Measurements from ENCODE around the gene PMEPA1. TPM values are rescaled to one million over a fixed set of nuclear protein-coding genes. Genes with fewer than 3 reads are reported as not detected.

The PMEPA1 gene
- total RNA-seq, 2 experiments from 2014 or later: 4.9 to 5.0 TPM

- Mint-ChIP-seq H3K36me3 (peaks cover 15% of the 10 kb centered on the region), H3K9me3 (no peaks in the 10 kb centered on the region), H3K4me3 (no peak overlapping the region), H3K27ac (peak overlapping the region; percentile 98), H3K4me1 (peaks cover 39% of the 10 kb centered on the region), H3K27me3 (no peaks in the 10 kb centered on the region)
- ATAC-seq (ENCODE audit: low read depth): no peak
- no peak for DNase-seq
- POLR2A ChIA-PET: interaction anchor here (0.7 to 4.6 kb wide), 2 partner anchors 12 to 219 kb away, joined by 3 to 103 read pairs; no protein-coding TSS in a partner anchor
These were observed 92.6 kb downstream of the PMEPA1 start for GRCh38 chr20:57617079-57617795.

GRCh38 chr20:57616143-57616951 lies 93.5 kb downstream of the PMEPA1 start:
- no peaks in the 10 kb centered on the region for H3K27me3 Mint-ChIP-seq
- H3K9me3 Mint-ChIP-seq: no peaks in the 10 kb centered on the region
- DNase-seq: no peak
- peak overlapping the region; percentile 56 for H3K27ac Mint-ChIP-seq
- H3K4me1 Mint-ChIP-seq: peaks cover 37% of the 10 kb centered on the region
- no peak for ATAC-seq (ENCODE audit: low read depth)
- POLR2A ChIA-PET: interaction anchor here (4.6 kb wide), 1 partner anchor 12 kb away, joined by 103 read pairs; no protein-coding TSS in a partner anchor
- peaks cover 15% of the 10 kb centered on the region for H3K36me3 Mint-ChIP-seq
- H3K4me3 Mint-ChIP-seq: no peak overlapping the region

DNA sequence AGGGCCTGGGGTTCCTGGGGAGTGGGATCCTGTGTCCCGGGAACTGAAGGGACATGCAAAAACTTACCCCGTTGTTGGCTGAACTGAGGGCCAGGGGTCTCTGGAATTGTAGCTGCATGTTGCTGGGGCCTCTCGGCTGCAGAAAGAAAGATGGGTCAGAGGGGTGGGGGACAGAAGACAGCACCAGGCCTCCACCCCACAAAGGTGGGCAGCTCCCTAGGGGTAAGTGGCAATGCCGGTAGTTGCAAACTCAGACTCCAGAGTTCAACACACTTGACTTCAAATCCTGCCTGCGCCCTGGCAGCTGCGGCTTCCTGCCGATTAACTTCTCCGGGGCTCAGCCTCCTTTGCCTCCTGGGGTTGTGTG lies 94.4 kb downstream of the PMEPA1 start:
- Mint-ChIP-seq H3K27ac (no peak overlapping the region), H3K36me3 (peaks cover 17% of the 10 kb centered on the region), H3K27me3 (no peaks in the 10 kb centered on the region), H3K4me3 (no peak overlapping the region), H3K9me3 (no peaks in the 10 kb centered on the region), H3K4me1 (peaks cover 28% of the 10 kb centered on the region)
- POLR2A ChIA-PET: interaction anchor here (1.1 kb wide), 1 partner anchor 11 kb away, joined by 3 read pairs; no protein-coding TSS in a partner anchor
- ATAC-seq (ENCODE audit: low read depth): no peak
- no peak for DNase-seq

DNA sequence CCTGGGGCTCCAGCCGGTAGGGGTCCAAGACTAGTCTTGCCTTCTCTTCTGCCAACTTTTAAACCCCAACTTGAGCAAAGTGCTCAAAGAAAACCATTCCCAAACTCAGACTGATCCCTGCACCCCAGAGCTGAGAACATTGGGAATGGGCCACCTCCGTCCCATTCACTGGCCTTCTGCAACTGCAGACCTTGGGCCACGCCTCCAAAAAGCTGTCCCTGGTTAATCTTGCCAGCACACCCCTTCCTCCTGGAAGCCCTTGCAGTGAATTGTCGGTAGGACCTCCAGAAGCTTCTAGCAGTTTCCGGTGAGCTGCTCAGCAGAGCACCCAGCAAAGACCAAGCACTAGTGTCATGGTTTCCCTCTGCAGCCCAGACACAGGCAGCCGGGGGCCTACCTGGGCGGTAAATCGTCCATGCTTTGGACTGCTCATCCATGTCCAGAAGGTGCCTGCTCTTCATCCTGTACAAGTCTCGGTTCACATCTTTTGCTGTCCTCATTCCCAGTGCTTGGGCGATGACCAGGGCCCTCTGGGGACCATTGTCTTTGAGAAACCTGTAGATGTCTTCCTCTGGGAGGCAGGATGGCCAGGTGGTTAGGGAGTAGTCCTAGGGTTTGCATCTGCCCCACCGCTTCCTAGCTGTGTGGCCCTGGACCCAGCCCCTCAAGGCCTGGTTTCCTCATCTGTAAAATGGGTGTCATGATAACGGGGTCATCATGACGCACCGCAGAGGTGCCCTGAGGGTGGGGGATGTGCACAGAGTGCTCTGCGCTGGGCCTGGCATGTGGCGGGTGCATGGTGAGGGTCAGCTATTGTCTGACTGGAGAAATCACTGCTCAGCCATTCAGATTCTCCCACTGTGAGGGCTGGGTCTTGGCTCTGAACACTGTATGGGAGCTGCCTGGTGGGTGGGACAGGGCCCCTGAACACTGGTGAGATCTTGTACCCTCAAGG lies 95.0 kb downstream of the PMEPA1 start:
- Mint-ChIP-seq H3K27me3 (no peaks in the 10 kb centered on the region), H3K4me1 (peaks cover 26% of the 10 kb centered on the region), H3K27ac (no peak overlapping the region), H3K9me3 (no peaks in the 10 kb centered on the region), H3K4me3 (no peak overlapping the region), H3K36me3 (peaks cover 19% of the 10 kb centered on the region)
- no peak for ATAC-seq (ENCODE audit: low read depth)
- peak; percentile 17 for DNase-seq
- POLR2A ChIA-PET: interaction anchor here (1.1 kb wide), 1 partner anchor 10 kb away, joined by 3 read pairs; no protein-coding TSS in a partner anchor

DNA sequence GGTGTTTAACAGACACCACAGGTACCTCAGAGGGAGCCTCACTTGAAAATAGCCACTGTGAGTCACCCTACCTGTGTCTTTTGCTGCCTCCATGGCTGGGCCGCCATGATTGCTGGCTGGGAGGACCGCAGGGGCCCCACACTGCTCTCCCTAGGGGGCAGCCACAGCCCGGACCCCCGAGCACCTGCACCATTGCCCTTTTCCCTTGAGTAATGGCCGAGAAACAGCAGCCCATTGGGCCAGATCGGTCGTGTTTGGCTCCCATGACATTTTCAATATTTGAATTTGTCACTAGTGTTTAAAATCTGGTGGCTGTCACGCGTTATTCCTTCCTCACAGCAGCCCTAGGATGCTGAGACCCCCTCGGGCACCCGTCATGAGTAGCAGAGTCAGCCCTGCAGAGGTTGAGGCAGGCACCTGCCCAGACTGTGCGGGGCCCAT lies 96.3 kb downstream of the PMEPA1 start:
- POLR2A ChIA-PET: no interaction called here
- Mint-ChIP-seq H3K4me1 (peaks cover 16% of the 10 kb centered on the region), H3K4me3 (no peak overlapping the region), H3K9me3 (no peaks in the 10 kb centered on the region), H3K36me3 (peaks cover 25% of the 10 kb centered on the region), H3K27ac (no peak overlapping the region), H3K27me3 (no peaks in the 10 kb centered on the region)
- DNase-seq: no peak
- ATAC-seq (ENCODE audit: low read depth): no peak

GRCh38 chr20:57612916-57613315 lies 96.9 kb downstream of the PMEPA1 start:
- DNase-seq (no peak), ATAC-seq (ENCODE audit: low read depth) (no peak)
- Mint-ChIP-seq H3K4me3 (no peak overlapping the region), H3K27me3 (no peaks in the 10 kb centered on the region), H3K36me3 (peaks cover 24% of the 10 kb centered on the region), H3K27ac (no peak overlapping the region), H3K9me3 (no peaks in the 10 kb centered on the region), H3K4me1 (peaks cover 10% of the 10 kb centered on the region)
- POLR2A ChIA-PET: no interaction called here

DNA sequence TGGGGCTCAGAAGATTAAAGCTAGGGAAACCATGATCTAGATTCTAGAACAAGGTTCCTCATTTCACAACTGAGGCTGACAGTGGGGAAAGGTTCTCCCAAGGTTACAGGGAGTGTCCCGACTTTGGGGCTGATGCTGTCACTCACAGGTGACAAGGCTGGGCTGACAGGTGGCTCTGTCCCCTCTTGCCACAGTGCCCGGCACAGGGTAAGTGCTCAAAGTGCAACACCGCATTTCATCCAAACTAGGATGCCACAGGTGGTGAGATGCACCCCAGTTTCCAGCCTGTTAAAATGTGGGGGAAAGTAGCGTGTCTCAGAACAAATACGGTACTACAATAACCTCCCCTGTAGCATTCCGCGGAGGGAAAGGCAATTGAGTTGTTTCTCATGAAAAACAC lies 97.4 kb downstream of the PMEPA1 start:
- POLR2A ChIA-PET: no interaction called here

GRCh38 chr20:57611586-57612311 lies 98.1 kb downstream of the PMEPA1 start:
- no peak overlapping the region for H3K27ac Mint-ChIP-seq
- H3K9me3 Mint-ChIP-seq: no peaks in the 10 kb centered on the region
- no peaks in the 10 kb centered on the region for H3K4me1 Mint-ChIP-seq
- ATAC-seq (ENCODE audit: low read depth) (no peak), DNase-seq (no peak)
- no peaks in the 10 kb centered on the region for H3K27me3 Mint-ChIP-seq
- POLR2A ChIA-PET: no interaction called here
- H3K4me3 Mint-ChIP-seq: no peak overlapping the region
- H3K36me3 Mint-ChIP-seq: peaks cover 21% of the 10 kb centered on the region

More for the DNA sequence above, 97.4 kb downstream of the PMEPA1 start:
- no peak overlapping the region for H3K4me3 Mint-ChIP-seq
- ATAC-seq (ENCODE audit: low read depth) (no peak), DNase-seq (no peak)
- H3K27me3 Mint-ChIP-seq: no peaks in the 10 kb centered on the region
- peaks cover 5% of the 10 kb centered on the region for H3K4me1 Mint-ChIP-seq
- no peak overlapping the region for H3K27ac Mint-ChIP-seq
- H3K36me3 Mint-ChIP-seq: peaks cover 25% of the 10 kb centered on the region
- no peaks in the 10 kb centered on the region for H3K9me3 Mint-ChIP-seq

DNA sequence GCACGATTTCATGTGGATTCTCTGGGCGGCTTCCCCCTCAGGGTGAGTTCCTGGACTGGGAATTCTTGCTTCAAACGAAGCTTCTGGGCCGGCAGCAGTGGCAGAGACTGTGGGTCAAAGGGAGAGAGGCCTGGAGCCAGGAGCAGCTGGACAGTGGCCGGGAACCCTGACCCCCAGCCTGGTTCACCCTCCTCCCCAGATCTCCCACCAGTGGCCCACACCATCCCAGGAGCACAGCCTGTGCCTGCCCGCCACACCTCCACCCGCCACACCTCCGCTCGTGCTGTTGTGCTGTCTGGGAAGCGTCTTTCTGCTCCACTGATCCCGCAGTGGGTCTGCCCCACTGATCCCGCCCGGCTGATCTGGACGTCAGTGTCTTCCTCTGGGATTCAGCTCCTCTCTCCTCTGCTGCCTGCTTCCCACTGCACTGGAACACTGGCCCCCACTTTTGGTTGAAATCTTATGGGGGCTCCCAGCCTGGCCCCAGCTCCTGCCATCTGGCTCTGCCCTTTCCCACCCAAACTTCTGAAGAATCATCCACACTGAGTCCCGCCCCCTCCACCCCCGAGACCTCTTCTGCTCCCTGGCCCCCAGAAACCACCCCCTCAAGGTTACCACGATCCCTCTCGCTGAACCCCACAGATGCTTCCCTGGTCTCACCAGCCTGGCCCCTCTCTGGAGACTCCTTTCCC lies 99.4 kb downstream of the PMEPA1 start:
- ATAC-seq (ENCODE audit: low read depth) (no peak), DNase-seq (peak; percentile 22)
- Mint-ChIP-seq H3K27ac (peak overlapping the region; percentile 9), H3K27me3 (no peaks in the 10 kb centered on the region), H3K4me3 (no peak overlapping the region), H3K36me3 (peaks cover 24% of the 10 kb centered on the region), H3K9me3 (no peaks in the 10 kb centered on the region), H3K4me1 (peaks cover under 1% of the 10 kb centered on the region)
- POLR2A ChIA-PET: interaction anchor here (1.5 kb wide), 1 partner anchor 9 kb away, joined by 3 read pairs; no protein-coding TSS in a partner anchor

DNA sequence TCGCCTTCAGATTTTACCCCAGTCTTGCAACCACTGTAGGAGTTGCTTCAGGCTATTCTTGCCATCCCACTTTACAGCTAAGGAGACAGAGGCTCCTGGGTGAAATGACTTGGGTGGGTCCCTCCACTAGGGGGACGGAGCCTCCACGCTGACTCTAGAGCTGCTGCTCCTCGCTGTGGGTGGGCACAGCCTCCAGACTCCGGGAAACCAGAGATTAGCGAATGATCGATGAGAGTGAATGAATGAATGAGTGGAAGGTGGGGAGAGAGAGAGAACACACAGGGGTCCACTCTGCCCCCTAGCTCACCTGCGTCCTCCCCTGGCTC lies 100.0 kb downstream of the PMEPA1 start:
- POLR2A ChIA-PET: interaction anchor here (1.5 kb wide), 1 partner anchor 9 kb away, joined by 3 read pairs; no protein-coding TSS in a partner anchor
- Mint-ChIP-seq H3K36me3 (peaks cover 22% of the 10 kb centered on the region), H3K27me3 (no peaks in the 10 kb centered on the region), H3K4me3 (no peak overlapping the region), H3K27ac (no peak overlapping the region), H3K9me3 (no peaks in the 10 kb centered on the region), H3K4me1 (peaks cover 6% of the 10 kb centered on the region)
- ATAC-seq (ENCODE audit: low read depth): no peak
- peak; percentile 15 for DNase-seq

- peaks cover 19% of the 10 kb centered on the region for H3K36me3 Mint-ChIP-seq
- peaks cover 8% of the 10 kb centered on the region for H3K4me1 Mint-ChIP-seq
- no peaks in the 10 kb centered on the region for H3K27me3 Mint-ChIP-seq
- no peak for DNase-seq
- ATAC-seq (ENCODE audit: low read depth): no peak
- H3K4me3 Mint-ChIP-seq: no peak overlapping the region
- no peaks in the 10 kb centered on the region for H3K9me3 Mint-ChIP-seq
- no peak overlapping the region for H3K27ac Mint-ChIP-seq
- POLR2A ChIA-PET: interaction anchor here (1.5 kb wide), 1 partner anchor 10 kb away, joined by 3 read pairs; no protein-coding TSS in a partner anchor
These were observed 100.6 kb downstream of the PMEPA1 start for GRCh38 chr20:57609086-57609841.
